ENCODE results near the gene TRMT2A.

GRCh38 chr22:20086101-20086599, 30.9 kb downstream of the TRMT2A start:
- TF ChIP-seq CTCF (IDR thresholded peaks at IDR 0.05; ENCODE audit: low read length) = no peak
- TF ChIP-seq EZH2 (IDR thresholded peaks at IDR 0.05; ENCODE audit: borderline replicate concordance, low read length) = no peak

Data from OCI-LY1 (cell line).